COLO829 (cell line): ENCODE results near the gene SMARCD2.
A peak's percentile ranks its signal among the peaks of the same experiment; 100 is the strongest.
"Not testable (repeated sequence)": the region's sequence is repeated elsewhere in the genome, so short reads cannot be mapped to it uniquely, and the experiment has no call there.

ENCODE experiments used
- DNase-seq: peaks from one replicate; pipeline ENCODE4 v3.0.0; 2012; ENCODE audit warnings: low spot score

Gene SMARCD2

DNA sequence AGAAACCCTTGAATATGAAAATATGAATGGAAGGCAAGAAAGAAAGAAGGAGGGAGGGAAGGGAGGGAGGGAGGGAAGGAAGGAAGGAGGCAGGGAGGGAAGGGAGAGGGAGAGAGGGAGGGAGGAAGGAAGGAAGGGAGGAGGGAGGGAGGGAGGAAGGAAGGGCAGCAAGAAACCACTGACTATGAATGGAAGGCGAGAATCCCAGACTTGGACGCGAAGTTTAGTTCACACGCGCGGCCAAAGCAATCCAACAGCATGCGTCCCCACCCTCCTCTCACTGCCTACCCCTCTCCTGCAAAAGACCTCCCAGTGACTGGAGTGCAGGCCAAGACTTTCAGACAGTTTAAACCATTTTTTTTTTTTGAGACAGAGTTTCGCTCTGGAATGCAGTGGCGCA lies 7.9 kb upstream of the SMARCD2 start:
- DNase-seq = no peak

DNA sequence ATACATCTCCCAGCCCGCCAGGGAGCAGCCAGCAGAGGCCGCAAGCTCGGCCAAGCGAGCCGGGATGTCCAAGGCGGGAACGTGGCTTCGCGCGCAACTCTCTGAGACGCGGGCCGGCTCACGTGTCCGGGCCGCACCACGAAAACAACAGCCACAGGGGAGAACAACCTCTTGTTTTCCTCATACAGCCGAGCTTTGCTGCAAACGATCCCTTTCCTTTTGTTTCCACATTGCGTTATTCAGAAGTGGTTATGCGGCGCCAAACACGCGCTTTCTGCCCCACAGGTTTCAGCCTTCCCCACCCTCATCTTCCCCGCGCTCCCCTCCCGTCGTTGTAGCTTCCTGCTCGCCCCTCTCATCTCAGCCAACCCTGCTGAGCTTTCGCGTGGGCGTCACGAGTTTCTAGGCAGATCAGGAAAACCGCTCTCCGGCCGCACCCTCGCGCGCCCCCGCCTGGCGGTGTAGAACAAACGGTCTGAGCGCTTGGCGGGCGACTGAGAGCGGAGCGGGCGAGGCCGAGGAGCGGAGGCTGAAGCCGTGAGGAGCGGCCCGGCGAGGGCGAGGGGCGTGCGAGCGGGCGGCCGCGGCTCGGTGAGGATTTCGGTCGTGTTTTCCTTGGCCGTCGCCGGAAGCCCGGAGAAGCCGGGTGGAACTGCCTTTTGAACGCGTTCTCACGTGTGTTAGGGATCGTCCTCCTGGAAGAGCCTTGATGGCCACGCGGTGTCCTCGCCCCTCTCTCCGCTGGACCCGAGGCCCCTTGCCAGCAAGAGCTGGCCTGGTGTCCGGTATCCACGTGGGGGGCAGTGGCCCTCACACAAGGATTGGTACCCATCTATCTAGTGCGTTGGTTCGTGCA lies 6.6 kb upstream of the SMARCD2 start:
- peak; percentile 94 for DNase-seq

DNA sequence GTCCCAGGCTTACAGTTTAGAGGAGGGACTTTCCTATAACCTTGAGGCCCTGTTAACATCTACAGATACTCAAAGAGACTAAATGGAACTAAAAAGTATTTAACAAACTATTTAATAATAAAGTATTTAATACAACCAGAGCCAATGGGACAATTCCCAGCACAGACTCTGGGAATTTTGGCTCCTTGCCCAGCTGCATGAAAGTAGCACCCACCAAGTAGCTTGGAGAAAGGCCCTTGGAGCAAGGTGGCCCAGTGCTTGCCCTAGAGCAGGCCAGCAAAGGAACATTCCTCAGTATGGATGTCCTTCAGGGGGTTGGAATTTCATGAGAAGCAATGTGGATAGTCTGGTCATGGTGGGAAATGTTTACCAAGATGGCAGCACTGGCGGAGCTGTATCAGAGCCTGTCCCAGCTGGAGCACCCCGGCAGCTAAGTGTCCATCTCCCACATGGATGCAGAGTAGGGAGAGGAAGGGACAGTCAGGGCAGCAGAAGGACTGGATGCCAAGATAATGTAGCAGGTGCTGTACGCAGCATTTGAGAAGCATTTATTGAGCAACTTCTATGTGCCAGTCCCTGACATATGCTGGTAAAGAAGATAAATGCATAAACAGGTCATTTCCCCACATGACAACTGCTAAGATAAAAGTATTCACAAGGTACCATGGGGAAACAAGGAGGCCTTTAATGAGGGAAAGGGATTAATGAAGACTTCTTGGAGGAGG lies 5.2 kb upstream of the SMARCD2 start:
- no peak for DNase-seq

DNA sequence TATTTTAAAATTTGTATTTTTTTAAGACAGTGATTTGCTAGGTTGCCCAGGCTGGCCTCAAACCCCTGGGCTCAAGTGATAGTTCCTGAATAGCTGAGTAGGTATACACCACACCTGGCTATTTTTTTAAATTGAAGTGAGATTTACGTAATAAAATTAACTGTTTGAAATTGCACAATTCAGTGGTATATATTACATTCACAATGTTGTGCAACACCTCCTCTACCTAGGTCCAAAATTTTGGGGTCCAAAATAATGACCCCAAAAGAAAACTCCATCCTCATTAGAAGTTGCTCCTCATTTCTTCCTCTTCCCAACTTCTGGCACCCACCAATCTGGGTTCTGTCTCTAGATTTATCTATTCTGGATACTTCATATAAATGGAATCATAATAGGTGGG lies 3.0 kb upstream of the SMARCD2 start:
- DNase-seq = no peak

DNA sequence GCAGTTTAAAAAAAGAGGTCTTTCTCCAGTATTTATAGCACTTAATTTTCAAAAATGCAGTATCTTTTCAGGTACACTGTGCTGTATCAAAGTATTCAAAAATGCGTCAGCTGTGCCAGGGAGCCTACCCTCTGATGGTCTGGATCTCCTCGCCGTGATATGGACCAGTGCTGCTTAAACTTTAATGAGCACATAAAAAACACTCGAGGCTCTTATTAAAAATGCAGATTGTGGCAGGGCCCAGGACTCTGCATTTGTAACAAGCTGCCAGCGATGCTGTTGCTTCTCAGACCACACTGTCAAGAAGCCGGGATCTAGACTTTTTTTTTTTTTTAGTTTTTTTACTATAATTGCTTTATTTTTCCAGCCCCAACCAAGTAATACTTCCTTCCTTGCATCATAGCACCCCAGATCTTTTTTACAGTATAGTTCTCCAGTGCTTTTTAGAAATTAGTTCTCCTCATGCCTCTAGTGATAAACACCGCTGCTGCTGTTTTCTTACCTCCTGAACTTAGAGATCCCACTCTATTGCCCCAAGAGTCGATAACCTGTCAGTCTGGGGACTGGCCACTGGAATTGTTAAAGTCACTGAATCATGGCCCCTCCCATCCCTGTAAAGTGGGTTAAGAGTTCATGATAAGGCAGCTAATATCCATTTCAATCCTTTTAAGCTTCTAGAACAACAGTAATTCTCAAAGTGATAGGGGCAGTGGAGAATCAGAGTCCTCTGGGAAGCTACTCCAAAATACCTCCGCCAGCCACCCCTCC lies 1.6 kb upstream of the SMARCD2 start:
- no peak for DNase-seq

DNA sequence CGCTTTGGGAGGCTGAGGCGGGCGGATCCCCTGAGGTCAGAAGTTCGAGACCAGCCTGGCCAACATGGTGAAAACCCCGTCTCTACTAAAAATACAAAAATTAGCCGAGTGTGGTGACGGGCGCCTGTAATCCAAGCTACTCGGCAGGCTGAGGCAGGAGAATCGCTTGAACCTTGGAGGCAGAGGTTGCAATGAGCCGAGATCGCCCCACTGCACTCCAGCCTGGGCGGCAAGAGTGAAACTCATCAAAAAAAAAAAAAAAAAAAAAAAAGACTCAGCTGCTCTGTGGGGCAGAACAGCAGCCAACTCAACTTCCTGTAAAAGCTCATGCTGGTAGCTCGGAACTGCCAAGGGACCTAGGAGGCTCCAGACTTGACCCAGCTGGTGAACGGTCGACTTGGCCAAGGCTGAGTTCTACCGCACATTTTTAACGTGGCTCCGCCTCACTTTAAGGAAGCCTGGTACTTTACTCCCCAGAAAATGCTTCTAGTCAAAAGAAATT lies 953 bp upstream of the SMARCD2 start:
- DNase-seq = not testable (repeated sequence)

DNA sequence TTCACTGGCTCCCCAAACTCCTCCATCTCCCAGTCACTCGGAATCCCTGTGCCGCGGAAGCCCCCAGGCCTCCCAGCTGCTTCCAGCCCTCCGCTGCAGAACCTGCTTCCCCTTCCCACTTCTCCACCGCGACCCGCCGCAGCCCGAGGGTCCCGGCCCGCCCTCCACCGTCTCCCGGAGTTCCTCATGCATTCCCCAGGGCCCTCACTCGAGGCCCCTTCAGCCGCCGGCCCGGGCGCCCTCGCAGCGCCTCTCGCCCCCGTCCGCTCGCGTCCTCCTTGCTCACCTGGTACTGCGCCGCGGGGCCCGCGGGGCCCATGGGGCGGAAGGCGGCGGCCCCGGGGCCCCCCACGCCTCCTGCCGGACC lies 329 bp downstream of the SMARCD2 start:
- DNase-seq = no peak

DNA sequence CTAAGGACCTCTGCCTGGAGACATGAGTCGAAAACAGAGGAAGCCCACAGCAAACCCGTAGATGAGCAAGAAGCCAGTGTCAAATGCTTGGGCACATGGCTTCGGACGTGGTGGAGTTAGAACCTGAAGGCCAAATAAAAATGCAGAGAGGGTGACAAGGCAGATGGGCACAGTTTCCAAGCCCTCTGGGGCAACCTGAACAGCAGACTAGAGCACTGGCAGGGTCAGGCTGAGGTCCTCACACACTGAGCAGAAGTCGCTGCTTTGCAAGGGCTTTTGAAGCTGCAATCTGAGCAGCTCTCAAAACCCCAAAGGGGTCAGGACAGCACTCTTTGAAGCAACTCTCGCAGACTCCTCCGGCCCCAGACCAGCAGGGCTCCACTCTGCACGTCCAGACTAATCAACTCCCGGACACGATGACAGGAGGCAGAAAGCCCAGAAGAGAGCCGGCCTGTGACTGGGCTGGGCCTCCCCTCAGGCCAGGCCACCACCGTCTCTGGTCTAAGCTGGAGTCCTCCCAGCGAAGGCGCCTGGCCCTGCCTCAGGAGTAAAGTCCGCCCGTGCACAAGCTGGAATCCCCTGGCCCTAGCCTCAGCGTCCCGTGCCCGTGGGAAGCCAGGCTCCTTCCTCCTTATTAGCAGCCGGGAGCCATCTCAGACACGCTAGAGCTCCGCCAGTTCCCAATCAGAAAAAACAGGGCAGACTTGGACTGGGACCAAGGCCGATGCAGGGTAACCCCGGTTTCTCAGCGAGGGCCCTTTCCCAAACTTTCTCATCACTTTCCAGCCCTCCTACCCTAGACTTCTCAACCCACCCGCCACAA lies 924 bp downstream of the SMARCD2 start:
- DNase-seq = no peak

DNA sequence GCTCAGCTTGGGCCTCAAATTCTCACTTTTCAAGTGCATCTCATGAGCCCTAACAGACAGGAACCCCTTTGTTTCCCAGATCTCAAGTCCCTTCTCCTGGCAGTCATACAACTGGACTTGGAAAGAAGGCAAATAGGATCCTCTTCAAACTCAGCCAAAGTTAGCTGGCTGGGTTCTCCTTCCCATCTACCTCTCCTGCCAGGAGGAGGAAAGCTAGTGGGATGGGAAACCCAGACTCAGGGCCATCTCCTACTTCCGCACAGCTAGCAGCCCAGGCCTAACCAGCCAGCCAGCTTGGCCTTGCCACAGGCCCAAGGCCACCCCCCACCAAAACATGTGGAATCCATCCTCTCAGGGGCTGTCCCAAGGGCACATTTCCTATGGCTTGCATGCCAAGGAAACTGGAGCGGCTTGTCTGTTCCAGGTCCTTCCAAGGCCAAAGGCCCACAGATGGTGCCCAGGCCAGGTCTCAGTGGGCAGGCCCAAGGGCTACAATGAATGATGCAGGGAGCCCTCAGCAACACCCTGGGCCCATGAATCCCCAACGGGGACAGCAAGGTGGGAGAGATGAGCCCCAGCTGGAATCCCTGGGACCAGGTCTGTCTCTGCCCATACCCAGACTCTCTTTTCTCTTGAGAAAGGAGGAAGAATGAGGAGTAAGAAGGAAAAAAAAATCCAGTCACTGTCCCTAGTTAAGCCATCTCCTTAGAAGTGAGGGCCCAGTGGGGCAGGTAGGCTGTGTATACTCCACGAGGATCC lies 1.7 kb downstream of the SMARCD2 start:
- DNase-seq = peak; percentile 42

DNA sequence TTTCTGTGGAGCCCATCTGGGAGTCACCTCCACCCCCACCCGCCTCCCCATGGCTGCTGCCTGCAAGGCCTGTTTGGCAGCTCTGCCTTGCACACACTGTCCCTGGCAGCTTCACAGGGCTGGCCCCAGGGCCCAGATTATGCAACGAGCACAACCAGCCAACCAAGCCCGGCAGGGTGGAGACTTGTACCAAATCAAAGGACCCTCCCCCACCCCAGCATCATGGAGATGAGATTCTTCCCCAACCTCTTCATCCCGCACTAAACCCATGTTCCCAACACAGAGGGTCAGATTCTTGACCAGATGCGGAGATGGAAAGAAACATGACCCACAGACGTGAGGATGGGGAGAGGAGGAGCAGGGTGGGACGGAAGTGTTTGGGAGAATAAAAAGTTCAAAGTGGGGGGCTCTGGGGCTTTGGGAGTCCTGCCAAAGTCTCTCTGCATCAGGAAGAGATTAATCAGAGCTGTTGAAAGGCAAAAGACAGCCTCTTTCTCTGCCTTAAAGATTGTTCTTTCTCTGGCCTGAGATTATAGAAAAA lies 3.8 kb downstream of the SMARCD2 start:
- DNase-seq = no peak

DNA sequence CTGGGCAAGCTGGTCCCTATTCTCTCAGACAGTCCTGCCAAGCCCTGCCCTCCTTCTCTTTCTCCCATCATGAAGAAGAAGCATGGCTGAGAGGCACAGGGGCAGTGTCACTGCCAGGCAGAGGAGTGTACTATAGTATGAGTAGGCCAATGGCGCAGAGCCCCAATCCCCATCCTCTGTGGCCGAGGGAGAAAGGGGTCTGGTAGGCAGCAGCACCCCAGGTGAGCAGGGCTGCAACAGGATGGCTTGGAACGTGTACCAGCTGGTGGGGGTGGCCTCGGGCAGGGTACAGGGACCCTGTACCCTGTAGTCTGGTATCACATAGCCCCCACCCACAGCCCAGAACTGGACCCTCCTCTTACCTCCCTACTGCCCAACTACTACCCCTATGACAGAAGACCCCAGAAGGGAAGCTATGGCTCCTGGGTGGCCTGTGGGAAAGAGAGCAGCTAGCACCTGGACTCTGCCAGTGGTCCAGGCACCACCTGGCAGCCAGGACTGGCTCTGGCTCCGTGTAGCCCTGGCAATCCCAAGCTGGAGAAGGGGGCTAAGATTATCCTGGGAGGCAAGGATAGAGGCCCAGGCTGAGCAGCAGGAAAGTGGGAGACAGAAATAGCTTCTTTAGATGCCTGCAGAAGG lies 4.4 kb downstream of the SMARCD2 start:
- DNase-seq = no peak

DNA sequence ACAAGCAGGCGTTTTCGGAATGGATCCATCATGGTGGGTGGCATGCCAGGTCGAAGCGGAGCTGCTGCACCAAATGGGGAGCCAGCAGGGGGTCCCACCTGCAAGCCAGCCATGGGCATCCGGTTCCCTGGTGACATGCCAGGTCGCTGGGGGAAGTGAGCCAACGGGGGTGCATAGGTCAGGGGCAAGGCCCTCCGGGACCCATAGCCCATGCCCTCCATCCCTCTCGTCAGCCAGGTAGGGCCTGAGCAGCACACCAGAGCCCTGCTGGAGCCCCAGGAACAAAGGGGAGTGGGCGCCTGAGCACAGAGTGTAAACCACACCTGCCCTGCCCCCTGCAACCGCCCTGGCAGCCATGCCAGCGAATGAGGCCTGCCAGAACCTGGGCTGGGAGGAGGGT lies 5.0 kb downstream of the SMARCD2 start:
- DNase-seq = no peak

DNA sequence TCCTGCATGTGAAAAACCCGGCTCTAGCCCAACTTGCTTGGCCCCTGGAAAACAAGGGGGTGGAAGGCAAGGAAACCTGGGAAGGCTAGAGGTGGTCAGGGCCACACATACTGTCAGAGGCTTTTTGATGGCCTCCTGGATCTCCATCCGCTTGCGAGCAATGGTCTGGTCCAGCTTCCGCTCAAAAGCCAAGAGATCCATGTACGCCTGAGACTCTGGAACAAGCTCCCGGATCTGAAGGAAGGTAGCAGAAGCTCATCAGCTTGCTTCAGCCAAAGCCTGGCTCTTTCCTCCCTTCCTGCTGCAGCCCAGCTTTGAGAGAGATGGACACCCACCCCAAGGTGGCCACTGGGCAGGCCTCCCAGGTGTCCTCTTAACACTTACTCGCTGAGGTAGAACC lies 5.7 kb downstream of the SMARCD2 start:
- no peak for DNase-seq

DNA sequence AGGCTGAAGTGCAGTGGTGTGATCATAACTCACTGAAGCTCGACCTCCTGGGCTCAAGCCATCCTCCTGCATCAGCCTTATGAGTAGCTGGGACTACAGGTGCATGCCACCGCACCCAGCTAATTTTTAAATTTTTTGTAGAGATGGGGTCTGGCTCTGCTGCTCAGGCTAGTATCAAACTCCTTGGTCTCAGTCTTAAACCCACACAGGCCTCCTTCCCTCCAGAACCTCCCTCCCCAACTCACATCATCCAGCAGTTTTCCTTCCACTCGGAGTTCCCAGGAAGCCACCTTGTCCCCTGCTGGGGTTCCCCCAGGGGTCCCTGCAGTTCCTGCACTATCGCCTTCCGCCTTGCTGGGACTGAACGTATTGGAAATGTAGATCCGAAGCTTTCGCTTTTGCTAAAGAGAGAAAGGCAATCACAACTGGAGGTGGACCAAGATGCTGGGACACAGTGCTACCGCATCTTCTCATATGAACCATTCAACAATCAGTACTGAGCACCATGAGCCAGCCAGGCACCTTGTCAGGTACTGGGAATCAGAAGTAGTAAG lies 7.2 kb downstream of the SMARCD2 start:
- DNase-seq = no peak

DNA sequence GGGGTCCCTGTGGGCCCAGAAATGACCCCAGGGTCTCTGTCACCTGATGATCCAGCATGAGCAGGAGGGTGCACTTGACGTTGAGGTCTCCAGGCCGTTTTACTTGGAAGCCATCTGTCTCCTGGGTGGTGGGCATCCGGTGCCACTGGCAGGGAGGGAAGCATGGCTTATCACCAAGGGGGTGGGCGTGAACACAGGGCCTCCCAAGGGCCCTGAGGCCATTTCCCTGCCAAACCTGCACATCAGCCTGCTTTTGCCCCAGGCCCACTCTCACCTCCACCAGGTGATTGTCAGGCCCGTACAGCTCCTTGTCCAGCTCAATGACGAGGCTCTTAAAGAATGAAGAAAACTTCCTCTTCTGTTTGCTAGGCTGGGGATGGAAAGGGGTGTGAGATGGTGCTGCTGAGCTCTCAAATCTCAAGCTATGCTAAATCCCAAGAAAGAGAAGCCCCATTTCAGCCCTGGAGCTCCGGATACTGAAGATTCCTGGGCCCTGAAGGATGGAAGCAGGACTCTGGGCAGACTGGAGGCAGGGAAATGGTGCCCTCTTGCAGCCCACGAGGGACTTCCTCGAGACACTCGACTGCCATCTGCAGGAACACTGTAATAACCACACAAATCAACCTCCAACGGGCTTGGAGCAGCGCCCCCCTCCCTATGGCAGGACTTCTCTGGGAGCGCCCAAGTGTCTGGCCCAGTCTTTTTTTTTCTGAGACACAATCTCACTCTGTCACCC lies 7.9 kb downstream of the SMARCD2 start:
- DNase-seq = peak; percentile 84

DNA sequence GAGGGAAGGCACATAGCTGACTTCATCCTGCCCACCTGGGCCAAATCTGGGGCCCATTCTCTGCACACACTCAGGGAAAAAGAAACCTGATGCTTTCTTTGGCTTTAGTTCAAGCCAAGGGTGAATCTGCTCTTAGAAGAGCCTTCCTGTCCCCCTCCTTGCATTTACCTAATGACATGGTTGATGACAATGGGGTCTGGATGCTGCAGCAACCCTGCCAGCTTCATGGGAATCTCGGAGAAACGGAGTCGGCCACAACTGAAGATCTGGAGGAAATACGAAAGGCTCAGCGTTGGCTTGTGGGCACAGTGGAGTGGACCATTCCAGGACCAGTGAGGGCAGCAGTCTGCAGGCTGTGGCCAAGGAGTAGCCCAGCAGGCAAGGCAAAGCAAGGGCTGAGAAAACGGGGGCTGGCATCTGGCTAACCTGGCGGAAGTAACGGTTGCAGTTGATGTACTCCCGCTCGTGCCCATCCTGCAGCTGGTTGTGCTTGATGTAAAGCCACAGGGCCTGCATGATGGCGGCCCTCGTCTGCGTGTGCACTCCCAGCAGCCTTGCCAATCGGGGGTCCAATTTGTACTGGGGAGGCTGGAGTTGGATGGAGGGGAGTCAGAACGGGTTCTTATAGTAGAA lies 8.6 kb downstream of the SMARCD2 start:
- DNase-seq = no peak

DNA sequence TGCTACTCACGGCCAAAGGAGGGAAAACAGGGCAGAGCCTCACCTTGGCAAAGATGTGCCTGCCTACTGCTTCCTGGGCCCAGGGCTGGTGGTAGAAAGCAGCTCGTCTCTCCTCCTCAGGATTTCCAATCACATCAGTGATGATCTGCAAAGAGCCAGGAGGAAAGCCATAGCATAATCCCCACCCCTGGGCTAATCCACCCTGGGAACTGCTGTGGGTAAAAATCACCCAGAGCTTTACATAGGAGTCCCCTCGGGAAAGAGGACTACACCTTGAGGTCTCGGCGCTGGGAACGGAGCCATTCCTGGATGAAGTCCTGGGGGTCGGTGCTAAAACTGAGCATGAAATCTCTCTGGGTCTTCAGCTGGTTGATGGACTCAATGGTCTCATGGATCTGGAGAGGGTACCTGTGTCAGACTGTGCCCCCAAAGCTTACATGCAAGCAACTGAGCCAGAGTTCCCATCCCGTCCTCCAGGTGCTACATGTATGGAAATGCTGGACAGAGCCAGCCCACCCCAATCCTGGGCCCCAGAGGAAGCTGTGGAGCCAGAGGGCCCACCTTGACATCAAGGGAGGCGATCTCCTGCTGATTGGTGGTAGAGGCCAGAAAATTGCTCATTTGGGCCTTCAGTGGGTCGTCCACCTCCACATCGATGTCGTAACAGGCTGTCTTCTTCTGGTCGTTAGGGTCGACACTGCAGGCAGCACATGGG lies 9.3 kb downstream of the SMARCD2 start:
- no peak for DNase-seq

DNA sequence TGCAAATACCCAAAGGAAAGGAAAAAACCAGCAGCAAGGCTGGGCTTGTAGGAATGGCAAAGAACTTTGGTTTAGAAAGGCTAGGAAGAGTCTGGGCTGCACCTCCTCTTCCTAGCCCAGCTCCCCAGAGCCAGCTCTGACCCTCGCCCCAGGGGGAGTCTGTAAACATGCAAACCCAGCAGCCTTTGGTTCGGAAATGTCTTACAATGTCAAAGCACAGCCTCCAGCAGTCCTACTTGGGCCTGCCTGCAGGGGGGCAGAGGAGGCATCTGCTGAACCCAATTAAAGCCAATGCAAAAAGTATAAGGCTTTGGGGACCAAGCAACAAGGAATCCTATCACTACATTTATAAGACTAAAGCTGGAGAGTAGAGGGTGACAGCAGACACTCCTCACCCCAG lies 10.0 kb downstream of the SMARCD2 start:
- no peak for DNase-seq
